GM12864 (cell line): ENCODE data around the gene CLIC2.
A peak's percentile ranks its signal among the peaks of the same experiment; 100 is the strongest.
"Not testable (repeated sequence)": the region's sequence is repeated elsewhere in the genome, so short reads cannot be mapped to it uniquely, and the experiment has no call there.

Experiments used
- DNase-seq: peaks from one replicate; pipeline ENCODE4 v3.0.0-alpha.2; 2011; ENCODE audit warnings: low read depth
- H3K4me3 ChIP-seq: 2 replicates; pipeline ENCODE4 v1.5.1; 2011; ENCODE audit warnings: mild to moderate bottlenecking, low read depth, low read length, control low read depth
- TF ChIP-seq, protein P1 (sequence below): IDR thresholded peaks from 2 replicates; pipeline ENCODE4 v1.5.1; 2011; ENCODE audit warnings: low read depth, mild to moderate bottlenecking, moderate library complexity, low read length, control low read depth, inconsistent platforms; ENCODE audit errors: missing control alignments

CLIC2 gene

DNA sequence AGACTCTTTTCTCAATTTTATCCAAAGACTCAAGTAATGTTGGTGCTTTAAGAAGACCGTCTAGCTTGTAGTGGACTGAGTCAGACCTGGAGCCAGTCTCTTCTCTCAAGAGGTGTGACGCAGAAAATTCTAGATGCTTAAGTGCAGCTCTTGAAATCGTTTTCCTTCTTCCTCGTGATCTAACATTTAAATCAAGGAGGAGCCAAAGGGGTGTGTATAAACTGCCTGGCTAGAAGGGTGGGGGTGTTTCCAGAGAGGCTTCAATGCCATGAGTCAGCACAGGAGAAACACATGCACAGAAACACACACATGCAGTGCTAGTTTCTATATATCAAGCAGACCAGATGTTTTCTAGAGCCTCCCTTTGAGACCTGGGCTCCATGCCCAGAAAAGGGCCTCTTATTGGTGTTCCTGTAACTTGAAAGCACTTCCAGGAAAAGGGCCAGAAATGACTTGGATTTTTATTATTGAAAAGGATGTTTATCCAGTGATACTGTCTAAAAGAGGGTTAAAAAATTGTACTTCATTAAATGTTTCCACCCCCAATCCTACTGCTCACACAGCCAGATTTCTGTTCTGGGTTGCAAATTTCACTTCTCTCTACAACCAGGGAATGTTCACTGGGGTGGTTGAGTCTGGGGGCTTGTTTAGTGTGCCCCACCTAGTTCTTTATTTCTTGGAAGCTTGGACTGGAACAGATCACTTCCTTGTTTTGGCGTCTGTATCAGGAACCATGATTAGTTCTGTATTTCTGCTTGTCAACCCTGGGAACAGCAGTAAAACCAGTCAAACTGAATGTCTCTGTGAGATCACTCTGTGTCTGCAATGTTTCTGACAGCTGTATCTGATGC is at the start of gene CLIC2:
Gene CLIC2 (minus strand): TSS at position 129 of the 851 bp plus-strand sequence. CDS start 187 bp downstream, outside the sequence.
- peak; percentile 4 for DNase-seq

DNA sequence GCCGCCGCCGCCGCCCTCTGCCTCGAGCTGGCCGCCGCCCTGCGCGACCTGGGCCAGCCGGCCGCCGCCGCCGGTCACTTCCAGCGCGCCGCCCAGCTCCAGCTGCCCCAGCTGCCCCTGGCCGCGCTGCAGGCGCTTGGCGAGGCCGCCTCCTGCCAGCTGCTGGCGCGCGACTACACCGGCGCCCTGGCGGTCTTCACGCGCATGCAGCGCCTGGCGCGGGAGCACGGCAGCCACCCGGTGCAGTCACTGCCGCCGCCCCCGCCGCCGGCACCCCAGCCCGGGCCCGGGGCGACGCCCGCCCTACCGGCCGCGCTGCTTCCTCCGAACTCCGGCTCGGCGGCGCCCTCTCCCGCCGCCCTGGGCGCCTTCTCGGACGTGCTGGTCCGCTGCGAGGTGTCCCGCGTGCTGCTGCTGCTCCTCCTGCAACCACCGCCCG is 48.1 kb upstream of the CLIC2 start:
- not testable (repeated sequence) for DNase-seq, H3K4me3 ChIP-seq

More for the DNA sequence above, at the start of gene CLIC2:
- TF ChIP-seq, protein P1, sequence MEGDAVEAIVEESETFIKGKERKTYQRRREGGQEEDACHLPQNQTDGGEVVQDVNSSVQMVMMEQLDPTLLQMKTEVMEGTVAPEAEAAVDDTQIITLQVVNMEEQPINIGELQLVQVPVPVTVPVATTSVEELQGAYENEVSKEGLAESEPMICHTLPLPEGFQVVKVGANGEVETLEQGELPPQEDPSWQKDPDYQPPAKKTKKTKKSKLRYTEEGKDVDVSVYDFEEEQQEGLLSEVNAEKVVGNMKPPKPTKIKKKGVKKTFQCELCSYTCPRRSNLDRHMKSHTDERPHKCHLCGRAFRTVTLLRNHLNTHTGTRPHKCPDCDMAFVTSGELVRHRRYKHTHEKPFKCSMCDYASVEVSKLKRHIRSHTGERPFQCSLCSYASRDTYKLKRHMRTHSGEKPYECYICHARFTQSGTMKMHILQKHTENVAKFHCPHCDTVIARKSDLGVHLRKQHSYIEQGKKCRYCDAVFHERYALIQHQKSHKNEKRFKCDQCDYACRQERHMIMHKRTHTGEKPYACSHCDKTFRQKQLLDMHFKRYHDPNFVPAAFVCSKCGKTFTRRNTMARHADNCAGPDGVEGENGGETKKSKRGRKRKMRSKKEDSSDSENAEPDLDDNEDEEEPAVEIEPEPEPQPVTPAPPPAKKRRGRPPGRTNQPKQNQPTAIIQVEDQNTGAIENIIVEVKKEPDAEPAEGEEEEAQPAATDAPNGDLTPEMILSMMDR: no peak
- no peak within 1 kb of the TSS for H3K4me3 ChIP-seq

DNA sequence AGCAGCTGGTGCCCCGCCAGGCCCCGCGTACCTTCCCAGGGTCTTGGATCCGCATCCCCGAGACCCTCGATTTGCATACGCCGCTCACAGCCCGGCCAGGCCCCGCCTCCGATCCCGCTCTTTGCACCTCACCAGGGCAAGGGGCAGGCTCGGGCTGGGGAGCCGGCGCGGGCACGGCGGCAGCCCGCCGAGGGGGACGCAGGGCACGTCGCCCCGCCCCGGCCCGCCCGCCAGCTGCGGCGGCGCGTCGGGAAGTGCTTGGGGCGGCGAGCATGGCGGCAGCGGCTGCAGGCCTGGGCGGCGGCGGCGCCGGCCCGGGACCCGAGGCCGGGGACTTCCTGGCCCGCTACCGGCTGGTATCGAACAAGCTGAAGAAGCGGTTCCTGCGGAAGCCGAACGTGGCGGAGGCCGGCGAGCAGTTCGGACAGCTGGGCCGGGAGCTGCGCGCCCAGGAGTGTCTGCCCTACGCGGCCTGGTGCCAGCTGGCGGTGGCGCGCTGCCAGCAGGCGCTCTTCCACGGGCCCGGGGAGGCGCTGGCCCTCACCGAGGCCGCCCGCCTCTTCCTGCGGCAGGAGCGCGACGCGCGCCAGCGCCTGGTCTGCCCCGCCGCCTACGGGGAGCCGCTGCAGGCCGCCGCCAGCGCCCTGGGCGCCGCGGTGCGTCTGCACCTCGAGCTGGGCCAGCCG is 47.6 kb upstream of the CLIC2 start, which contains the start of gene F8A2:
Gene F8A2 (plus strand): TSS at position 253 of the 686 bp plus-strand sequence. CDS start 20 bp downstream, at position 273.
- not testable (repeated sequence) for H3K4me3 ChIP-seq, DNase-seq

DNA sequence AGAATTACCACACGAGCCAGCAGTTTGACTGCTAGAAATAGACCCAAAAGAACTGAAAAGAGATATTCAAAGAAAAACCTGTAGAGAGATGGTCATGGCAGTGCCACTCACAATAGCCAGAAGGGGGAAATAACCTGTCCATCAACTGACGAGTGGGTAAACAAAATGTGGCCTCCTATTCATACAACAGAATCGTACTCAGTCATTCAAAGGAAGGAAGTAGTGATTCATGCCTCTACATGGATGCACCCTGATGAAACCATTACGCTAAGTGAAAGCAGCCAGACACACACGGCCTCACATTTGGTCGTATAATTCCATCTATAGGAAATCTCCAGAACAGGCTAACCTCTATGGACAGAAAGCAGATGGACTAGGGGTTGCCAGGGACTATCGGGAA is 45.4 kb upstream of the CLIC2 start:
- DNase-seq, H3K4me3 ChIP-seq: not testable (repeated sequence)

DNA sequence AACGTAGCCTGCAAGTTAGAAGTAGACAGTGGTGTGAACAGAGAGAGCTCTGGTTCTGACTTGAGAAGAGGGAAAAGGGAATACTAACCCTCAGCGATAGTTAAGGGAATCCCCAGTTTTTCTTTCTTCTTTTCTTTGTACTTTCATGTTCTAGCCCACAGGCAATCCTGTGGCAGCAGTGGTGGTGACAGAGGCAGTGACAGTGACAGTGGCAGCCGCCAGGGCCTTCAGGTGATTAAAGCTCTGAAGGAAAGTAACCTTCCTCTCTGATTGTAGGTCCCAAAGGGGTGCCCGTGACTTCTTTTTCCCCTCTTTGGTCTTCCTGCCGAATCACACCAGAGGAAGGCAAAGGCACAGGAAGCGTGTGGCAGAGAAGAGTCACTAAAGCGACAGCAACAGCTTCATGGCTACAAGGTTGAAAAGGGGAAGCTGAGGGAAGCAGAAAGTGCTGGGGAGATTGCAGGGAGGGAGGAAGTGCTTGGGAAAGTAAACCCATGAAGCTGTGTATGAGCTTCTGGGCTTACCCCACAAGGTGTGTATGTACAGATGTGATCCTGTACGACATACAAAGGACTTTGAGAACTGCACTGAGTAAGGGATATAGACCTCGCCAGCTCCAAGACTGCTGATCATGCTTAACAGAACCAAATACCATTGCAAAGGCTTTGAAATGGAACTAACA is 39.5 kb upstream of the CLIC2 start:
- H3K4me3 ChIP-seq: not testable (repeated sequence)

DNA sequence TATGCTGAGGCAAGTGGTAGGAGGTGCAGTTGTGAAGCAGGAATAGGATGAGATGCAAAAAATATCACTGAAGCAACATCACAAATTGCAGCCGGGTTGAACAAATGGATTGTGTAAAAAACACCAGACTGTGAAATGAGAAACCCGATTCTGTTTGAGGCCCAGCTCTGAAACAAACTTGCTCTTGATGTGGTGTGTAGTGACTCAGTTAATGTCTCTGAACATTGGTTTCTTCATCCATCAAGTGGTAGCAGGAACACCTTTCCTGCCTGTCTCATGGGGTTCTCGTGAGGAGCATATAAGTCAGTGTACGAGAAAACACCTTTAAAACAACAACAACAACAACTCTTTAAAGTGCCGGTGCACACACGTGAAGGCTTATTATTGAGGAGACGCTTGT is 29.3 kb upstream of the CLIC2 start:
- not testable (repeated sequence) for DNase-seq, H3K4me3 ChIP-seq

More for the DNA sequence above, 39.5 kb upstream of the CLIC2 start:
- not testable (repeated sequence) for DNase-seq

DNA sequence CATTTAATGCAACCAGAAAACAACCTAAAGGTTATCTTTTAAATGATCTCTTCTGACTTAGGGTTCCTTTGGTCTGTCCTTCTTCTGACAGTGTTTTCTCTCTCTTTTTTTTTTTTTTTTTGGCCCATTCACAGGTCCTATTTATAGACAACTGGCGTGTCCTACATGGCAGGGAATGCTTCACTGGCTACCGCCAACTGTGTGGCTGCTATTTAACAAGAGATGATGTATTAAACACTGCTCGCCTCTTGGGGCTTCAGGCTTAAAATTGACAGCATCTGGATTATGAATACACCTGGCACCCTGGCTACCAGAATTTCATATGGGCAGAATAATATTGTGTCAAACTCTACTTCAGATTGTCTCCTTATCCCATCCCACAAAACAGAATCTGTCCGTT is 15.0 kb upstream of the CLIC2 start:
- H3K4me3 ChIP-seq, DNase-seq: not testable (repeated sequence)

DNA sequence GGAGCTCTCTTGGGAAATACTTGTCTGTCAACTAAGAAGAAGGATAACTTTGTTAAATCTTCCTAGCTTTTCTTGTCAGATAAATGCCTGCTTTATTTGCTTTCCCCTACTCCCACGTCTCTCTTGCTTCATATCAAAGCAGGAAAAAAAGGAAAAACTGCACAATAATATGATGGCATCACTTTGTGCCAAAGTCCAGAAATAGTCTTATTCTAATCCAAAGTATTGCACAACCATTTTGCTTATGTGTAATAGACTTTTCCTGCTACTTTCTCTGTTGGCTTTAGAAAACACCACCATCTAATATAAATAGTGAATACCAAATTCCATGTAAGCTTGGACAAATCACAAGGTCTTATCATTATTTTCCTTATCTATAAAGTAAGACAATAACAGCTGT is 11.3 kb upstream of the CLIC2 start:
- H3K4me3 ChIP-seq, DNase-seq: not testable (repeated sequence)

DNA sequence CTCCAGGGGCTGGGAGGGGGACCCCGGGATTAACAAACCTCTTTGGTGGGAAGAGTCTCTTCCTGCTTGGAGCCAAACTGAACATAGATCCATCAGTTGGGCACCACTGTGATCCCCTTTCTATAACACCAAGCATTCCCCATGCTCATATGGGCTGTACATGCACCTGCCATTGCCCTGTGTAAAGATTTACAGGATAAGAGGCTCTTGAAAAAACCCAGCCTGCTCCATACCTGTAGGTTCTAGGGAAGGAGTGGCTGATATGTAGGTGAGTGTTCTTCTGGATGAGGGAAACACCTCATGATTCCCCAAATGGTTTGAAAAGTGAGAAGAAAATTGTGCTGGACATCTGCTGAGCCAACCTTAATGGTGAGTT is 911 bp upstream of the CLIC2 start:
- H3K4me3 ChIP-seq, DNase-seq: not testable (repeated sequence)

DNA sequence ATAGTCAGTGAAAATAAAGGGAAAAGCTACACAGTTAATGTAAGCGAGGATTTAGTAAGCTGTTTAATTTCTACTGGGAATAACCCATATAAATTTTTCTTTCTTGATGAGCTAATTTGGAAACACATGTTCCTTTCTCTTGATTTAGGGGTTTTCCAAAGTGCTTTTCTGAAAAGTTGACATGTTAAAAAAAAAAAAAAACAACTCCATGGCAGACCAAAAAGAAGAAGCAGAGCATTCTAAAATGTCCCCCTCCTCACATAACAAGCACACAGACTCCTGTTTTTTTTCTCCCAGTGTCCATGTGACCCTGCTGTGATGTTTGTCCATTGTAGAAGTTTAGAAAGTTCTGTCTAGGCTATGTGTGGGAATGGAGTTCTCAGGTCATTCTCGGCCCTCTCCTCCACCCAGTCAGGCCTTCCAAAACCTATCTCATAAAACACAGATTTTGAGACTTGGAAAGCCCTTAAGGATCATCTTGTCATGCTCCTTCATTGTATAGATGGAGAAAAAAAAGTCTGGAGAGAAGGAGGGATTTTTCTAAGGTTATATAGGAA is 792 bp downstream of the CLIC2 start:
- H3K4me3 ChIP-seq: no peak overlapping the region
- no peak for DNase-seq
- TF ChIP-seq, protein P1: no peak

DNA sequence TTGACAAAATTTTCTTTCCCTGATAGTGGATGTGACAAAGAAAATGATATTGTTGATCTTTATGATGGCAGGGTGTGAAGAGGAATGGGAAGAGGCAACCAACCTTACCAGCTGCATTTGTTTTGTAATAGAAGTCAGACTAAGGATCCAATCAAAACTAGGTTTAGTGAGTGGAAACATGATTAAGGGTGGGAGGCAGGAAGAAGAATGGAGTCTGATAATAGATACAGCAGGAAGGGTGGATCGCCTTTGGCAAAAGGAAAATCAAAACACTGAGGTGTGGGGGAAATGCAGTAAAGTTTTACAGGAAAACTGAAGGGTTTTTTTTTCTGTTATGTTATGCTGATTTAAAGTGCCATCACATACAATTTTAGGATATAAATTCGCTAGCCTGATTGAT is 3.4 kb downstream of the CLIC2 start:
- TF ChIP-seq, protein P1: no peak
- no peak for DNase-seq
- H3K4me3 ChIP-seq: no peak overlapping the region
